H1 (cell line): ENCODE measurements around the gene ST8SIA2. TPM values are rescaled to one million over a fixed set of nuclear protein-coding genes. Genes with fewer than 3 reads are reported as not detected.

Source experiments
- CTCF ChIA-PET: fragments of 300-600 bp; sonication (Branson Sonifier 250); formaldehyde crosslinking; loops from one replicate; lab custom pipeline; 2021; ENCODE audit not compliant: partially characterized antibody; lab: Charles Lee
- POLR2A ChIA-PET: fragments of 300-600 bp; sonication (Branson Sonifier 250); formaldehyde crosslinking; loops from one replicate; lab custom pipeline; 2021; ENCODE audit warnings: inconsistent platforms; ENCODE audit not compliant: partially characterized antibody; lab: Charles Lee
- DNase-seq, 2 experiments: peaks; one replicate each; pipeline versions ENCODE4 v3.0.0 to v3.0.0-alpha.2; 2010 to 2022; ENCODE audit warnings: low spot score in 2 of 2, low read depth in 1 of 2, mixed read lengths in 1 of 2
- FAIRE-seq: peaks from 2 replicates; lab custom pipeline; 2011; peaks lifted over from hg19 to GRCh38; lab: Jason Lieb, UNC
- H2AFZ ChIP-seq: 2 replicates; pipeline ENCODE4 v1.8.1; 2012; ENCODE audit warnings: low read length, inconsistent platforms
- H2AK5ac ChIP-seq: 2 replicates; pipeline ENCODE4 v1.6.1; 2013; ENCODE audit warnings: low read depth, low read length
- H2BK120ac ChIP-seq: replicated peaks from 2 replicates; pipeline ENCODE3; 2013; ENCODE audit warnings: low read depth, low read length, inconsistent platforms
- H2BK12ac ChIP-seq: 2 replicates; pipeline ENCODE4 v1.6.1; 2013; ENCODE audit warnings: low read depth, low read length
- H2BK15ac ChIP-seq: 2 replicates; pipeline ENCODE4 v1.6.1; 2013; ENCODE audit warnings: low read length
- H2BK20ac ChIP-seq: 2 replicates; pipeline ENCODE4 v1.6.1; 2013; ENCODE audit warnings: low read length
- H2BK5ac ChIP-seq: 2 replicates; pipeline ENCODE4 v1.6.1; 2013; ENCODE audit warnings: low read depth, low read length
- H3K14ac ChIP-seq: 2 replicates; pipeline ENCODE4 v1.6.1; 2013; ENCODE audit warnings: inconsistent platforms; ENCODE audit not compliant: insufficient read length
- H3K18ac ChIP-seq: 2 replicates; pipeline ENCODE4 v1.6.1; 2013; ENCODE audit warnings: low read length; ENCODE audit errors: extremely low read depth
- H3K23ac ChIP-seq: 2 replicates; pipeline ENCODE4 v1.6.1; 2013; ENCODE audit warnings: inconsistent platforms; ENCODE audit not compliant: insufficient read length
- H3K23me2 ChIP-seq: 2 replicates; pipeline ENCODE4 v1.6.1; 2013; ENCODE audit warnings: low read depth, low read length
- H3K27ac ChIP-seq: 2 replicates; pipeline ENCODE4 v1.6.1; 2011; ENCODE audit warnings: low read depth, low read length, inconsistent platforms
- H3K27me3 ChIP-seq, 4 experiments: replicated peaks in 1 of 4; 1 replicate in 1 of 4; 2 replicates in 3 of 4; pipeline versions ENCODE4 v1.6.1 to v1.8.1; 2011 to 2013; ENCODE audit warnings: low read length in 3 of 4, mild to moderate bottlenecking in 3 of 4, inconsistent platforms in 2 of 4, mixed read lengths in 2 of 4, moderate library complexity in 1 of 4; ENCODE audit not compliant: control insufficient read depth in 3 of 4, insufficient read depth in 3 of 4; ENCODE audit errors: extremely low read depth in 1 of 4
- H3K36me3 ChIP-seq, 4 experiments: 2 replicates each; pipeline versions ENCODE4 v1.6.1 to v1.8.1; 2011 to 2013; ENCODE audit warnings: mild to moderate bottlenecking in 4 of 4, low read length in 3 of 4, moderate library complexity in 2 of 4, control low read depth in 1 of 4, inconsistent platforms in 1 of 4; ENCODE audit not compliant: insufficient read depth in 4 of 4, control insufficient read depth in 2 of 4
- H3K4ac ChIP-seq: replicated peaks from 2 replicates; pipeline ENCODE3; 2013; ENCODE audit warnings: low read length, low read depth, mixed read lengths, inconsistent platforms; ENCODE audit not compliant: insufficient read length
- H3K4me1 ChIP-seq, 4 experiments: replicated peaks in 1 of 4; 1 replicate in 1 of 4; 2 replicates in 3 of 4; pipeline versions ENCODE4 v1.6.1 to v1.8.1; 2011 to 2013; ENCODE audit warnings: low read length in 3 of 4, inconsistent platforms in 2 of 4, mixed read lengths in 1 of 4; ENCODE audit not compliant: insufficient read depth in 4 of 4, control insufficient read depth in 3 of 4
- H3K4me2 ChIP-seq, 2 experiments: 2 replicates each; pipeline versions ENCODE4 v1.6.1 to v1.8.1; 2011 to 2013; ENCODE audit warnings: low read depth in 2 of 2, low read length in 2 of 2, control low read depth in 1 of 2, inconsistent platforms in 1 of 2, mild to moderate bottlenecking in 1 of 2; ENCODE audit not compliant: insufficient read depth in 1 of 2
- H3K4me3 ChIP-seq, 4 experiments: fragments of 200-600, 300-600 bp in 1 of 4; sonication (generic), shearing (Covaris generic), sonication (Bioruptor Twin) in 1 of 4; 2 replicates each; pipeline versions ENCODE4 v1.5.1 to v1.8.1; 2011 to 2016; ENCODE audit warnings: low read length in 4 of 4, low read depth in 3 of 4, control low read depth in 2 of 4, inconsistent platforms in 2 of 4, mild to moderate bottlenecking in 2 of 4, mixed read lengths in 1 of 4, moderate library complexity in 1 of 4; ENCODE audit not compliant: insufficient read depth in 2 of 4; ENCODE audit errors: extremely low read depth in 1 of 4
- H3K56ac ChIP-seq: replicated peaks from 2 replicates; pipeline ENCODE3; 2013; ENCODE audit warnings: low read depth, mild to moderate bottlenecking, mixed read lengths, low read length, inconsistent platforms; ENCODE audit not compliant: insufficient read length
- H3K79me1 ChIP-seq: 2 replicates; pipeline ENCODE4 v1.6.1; 2013; ENCODE audit warnings: low read depth, low read length, control low read depth
- H3K79me2 ChIP-seq, 2 experiments: 2 replicates each; pipeline versions ENCODE4 v1.6.1 to v1.8.1; 2012 to 2013; ENCODE audit warnings: low read length in 2 of 2, mild to moderate bottlenecking in 2 of 2, inconsistent platforms in 1 of 2; ENCODE audit not compliant: insufficient read depth in 2 of 2, control insufficient read depth in 1 of 2
- H3K9ac ChIP-seq, 4 experiments: replicated peaks in 1 of 4; 1 replicate in 1 of 4; 2 replicates in 3 of 4; pipeline versions ENCODE4 v1.6.1 to v1.8.1; 2011 to 2013; ENCODE audit warnings: low read depth in 3 of 4, low read length in 3 of 4, control low read depth in 2 of 4, mild to moderate bottlenecking in 2 of 4, moderate library complexity in 2 of 4, inconsistent platforms in 1 of 4; ENCODE audit errors: extremely low read depth in 1 of 4
- H3K9me3 ChIP-seq, 2 experiments: 2 replicates each; pipeline versions ENCODE4 v1.6.1 to v1.8.1; 2012 to 2013; ENCODE audit warnings: mild to moderate bottlenecking in 2 of 2, moderate library complexity in 2 of 2, control low read depth in 1 of 2, inconsistent platforms in 1 of 2, low read depth in 1 of 2, low read length in 1 of 2, mixed read lengths in 1 of 2; ENCODE audit not compliant: insufficient read depth in 2 of 2
- H4K20me1 ChIP-seq, 2 experiments: replicated peaks in 1 of 2; 2 replicates each; pipeline versions ENCODE3 to v1.8.1; 2011 to 2013; ENCODE audit warnings: inconsistent platforms in 2 of 2, low read length in 2 of 2, mild to moderate bottlenecking in 1 of 2; ENCODE audit not compliant: insufficient read depth in 2 of 2, control insufficient read depth in 1 of 2
- H4K5ac ChIP-seq: 2 replicates; pipeline ENCODE4 v1.6.1; 2013; ENCODE audit warnings: low read length, low read depth, mixed read lengths, inconsistent platforms; ENCODE audit not compliant: insufficient read length
- H4K8ac ChIP-seq: 2 replicates; pipeline ENCODE4 v1.8.0; 2013; ENCODE audit warnings: mild to moderate bottlenecking, moderate library complexity, low read length, inconsistent platforms; ENCODE audit not compliant: insufficient read depth; ENCODE audit errors: extremely low read depth
- H4K91ac ChIP-seq: replicated peaks from 2 replicates; pipeline ENCODE3; 2013; ENCODE audit warnings: low read length, mixed read lengths, inconsistent platforms; ENCODE audit not compliant: insufficient read length
- CBX8 ChIP-seq: fragments of 300-800, 300-1000 bp; sonication (generic); IDR thresholded peaks from 2 replicates; pipeline ENCODE4 v1.7.1; 2016; ENCODE audit warnings: low read depth, low read length, borderline replicate concordance
- NRF1 ChIP-seq: IDR thresholded peaks from 2 replicates; pipeline ENCODE4 v1.6.1; 2011; ENCODE audit warnings: mild to moderate bottlenecking, low read depth, low read length, improper control_type of control experiment
- WGBS, 2 experiments: shearing (Covaris generic) in 1 of 2; methylation state at CpG; one replicate each; pipeline versions ENCODE4 v1.1.6 to v1.1.7; 2013 to 2015; ENCODE audit warnings: low lambda C conversion rate in 2 of 2, mixed read lengths in 2 of 2, inconsistent platforms in 1 of 2, low coverage in 1 of 2, missing lambda C conversion rate in 1 of 2; ENCODE audit not compliant: insufficient replicate concordance in 2 of 2, insufficient coverage in 1 of 2, insufficient read length in 1 of 2; ENCODE audit errors: extremely low coverage in 1 of 2, missing lambda C conversion rate in 1 of 2; 5-methylcytosine and 5-hydroxymethylcytosine counted together
- polyA plus RNA-seq, 7 experiments: library from polyadenylated mRNA; depleted of rRNA in 3 of 7; stranded (reverse) in 5 of 7; unstranded in 2 of 7; fragments of >200 nt in 5 of 7; fragments of 200-250 nt in 2 of 7; gene quantifications; 1 replicate in 5 of 7; 2 replicates in 1 of 7; 4 replicates in 1 of 7; pipeline versions ENCODE4 v1.2.1 to v1.2.3, GENCODE V29; 2011 to 2013; ENCODE audit warnings: missing spikeins in 2 of 7, mixed read lengths in 2 of 7
- total RNA-seq: library from RNA; stranded (reverse); fragmentation: NEBNext Ultra II Directional; extraction: Animal tissue kit (Norgen Biotek cat#: 25700); gene quantifications from 2 replicates; pipeline ENCODE4 v1.2.1, GENCODE V29; 2021
- TF ChIP-seq, protein P1 (sequence below): IDR thresholded peaks from 2 replicates; pipeline ENCODE4 v1.6.1; 2011; ENCODE audit warnings: low read length, improper control_type of control experiment
- TF ChIP-seq, protein P2 (sequence below): IDR thresholded peaks from 2 replicates; pipeline ENCODE4 v1.6.1; 2012; ENCODE audit warnings: low read length, inconsistent platforms

ST8SIA2 gene
- total and polyA plus RNA-seq, 2 of the 8 experiments (the other 6 are each of a cell fraction or from before 2014, with no cell fraction given) = 3.0 to 4.5 TPM

DNA sequence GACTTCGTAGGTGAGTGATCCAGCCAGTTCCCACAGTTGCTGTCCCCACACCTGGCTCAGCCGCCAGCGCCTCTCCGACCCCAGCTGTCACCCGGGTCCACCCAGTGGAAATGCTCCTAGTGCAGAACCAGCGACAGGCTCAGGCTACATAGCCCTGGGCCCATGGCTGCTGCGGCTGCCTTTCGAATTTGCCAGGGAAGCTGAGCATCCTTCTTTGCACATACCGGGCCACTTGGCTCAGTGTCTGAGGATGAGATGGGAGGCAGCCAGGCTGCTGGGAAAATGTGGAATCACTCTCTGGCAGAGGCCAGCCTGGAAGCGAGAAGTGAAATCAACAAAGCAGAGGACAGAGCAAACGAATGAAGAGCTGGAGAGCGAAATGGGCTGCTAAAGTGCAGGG lies 80.1 kb downstream of the ST8SIA2 start:
- TF ChIP-seq NRF1 (no peak), CBX8 (no peak)
- TF ChIP-seq, protein P1, sequence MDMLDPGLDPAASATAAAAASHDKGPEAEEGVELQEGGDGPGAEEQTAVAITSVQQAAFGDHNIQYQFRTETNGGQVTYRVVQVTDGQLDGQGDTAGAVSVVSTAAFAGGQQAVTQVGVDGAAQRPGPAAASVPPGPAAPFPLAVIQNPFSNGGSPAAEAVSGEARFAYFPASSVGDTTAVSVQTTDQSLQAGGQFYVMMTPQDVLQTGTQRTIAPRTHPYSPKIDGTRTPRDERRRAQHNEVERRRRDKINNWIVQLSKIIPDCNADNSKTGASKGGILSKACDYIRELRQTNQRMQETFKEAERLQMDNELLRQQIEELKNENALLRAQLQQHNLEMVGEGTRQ = no peak
- TF ChIP-seq, protein P2, sequence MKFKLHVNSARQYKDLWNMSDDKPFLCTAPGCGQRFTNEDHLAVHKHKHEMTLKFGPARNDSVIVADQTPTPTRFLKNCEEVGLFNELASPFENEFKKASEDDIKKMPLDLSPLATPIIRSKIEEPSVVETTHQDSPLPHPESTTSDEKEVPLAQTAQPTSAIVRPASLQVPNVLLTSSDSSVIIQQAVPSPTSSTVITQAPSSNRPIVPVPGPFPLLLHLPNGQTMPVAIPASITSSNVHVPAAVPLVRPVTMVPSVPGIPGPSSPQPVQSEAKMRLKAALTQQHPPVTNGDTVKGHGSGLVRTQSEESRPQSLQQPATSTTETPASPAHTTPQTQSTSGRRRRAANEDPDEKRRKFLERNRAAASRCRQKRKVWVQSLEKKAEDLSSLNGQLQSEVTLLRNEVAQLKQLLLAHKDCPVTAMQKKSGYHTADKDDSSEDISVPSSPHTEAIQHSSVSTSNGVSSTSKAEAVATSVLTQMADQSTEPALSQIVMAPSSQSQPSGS = no peak

More for the DNA sequence above, 80.1 kb downstream of the ST8SIA2 start:
- H4K5ac ChIP-seq = no peak overlapping the region
- no peak overlapping the region for H3K27ac ChIP-seq
- no peaks in the 10 kb centered on the region for H3K9me3 ChIP-seq
- no peak overlapping the region for H2BK5ac ChIP-seq
- H3K56ac ChIP-seq = no peak overlapping the region
- H3K36me3 ChIP-seq = no peaks in the 10 kb centered on the region
- ChIA-PET POLR2A (interaction anchor here (0.9 kb wide), 1 partner anchor 37 kb away, joined by 3 read pairs; no protein-coding TSS in a partner anchor), CTCF (interaction anchor here (0.9 to 1.3 kb wide), 4 partner anchors 48 to 382 kb away, joined by 3 to 5 read pairs (median 3); no protein-coding TSS in a partner anchor)
- no peak overlapping the region for H2BK20ac ChIP-seq
- FAIRE-seq (no peak), DNase-seq (no peak)
- H4K8ac ChIP-seq = no peak overlapping the region
- WGBS, 2 experiments = 92% methylated on average over 12 of the region's 12 CpGs; no CpG with 5 or more reads in 1 of the 2 experiments
- H3K18ac ChIP-seq = no peak overlapping the region
- no peak overlapping the region for H2AFZ ChIP-seq
- no peak overlapping the region for H3K14ac ChIP-seq
- H2AK5ac ChIP-seq = no peak overlapping the region
- H3K4me3 ChIP-seq = no peak overlapping the region
- H2BK15ac ChIP-seq = no peak overlapping the region
- H2BK12ac ChIP-seq = no peak overlapping the region
- H3K4me1 ChIP-seq = no peaks in the 10 kb centered on the region
- no peak overlapping the region for H4K91ac ChIP-seq
- no peaks in the 10 kb centered on the region for H3K79me1 ChIP-seq
- H3K9ac ChIP-seq = no peak overlapping the region
- H3K23me2 ChIP-seq = no peaks in the 10 kb centered on the region
- H3K4ac ChIP-seq = no peak overlapping the region
- no peak overlapping the region for H3K23ac ChIP-seq
- no peaks in the 10 kb centered on the region for H4K20me1 ChIP-seq
- H2BK120ac ChIP-seq = no peak overlapping the region
- no peaks in the 10 kb centered on the region for H3K27me3 ChIP-seq
- H3K4me2 ChIP-seq = no peak overlapping the region
- no peaks in the 10 kb centered on the region for H3K79me2 ChIP-seq
